Measurements from ENCODE around the gene BCL2.

BCL2 gene

DNA sequence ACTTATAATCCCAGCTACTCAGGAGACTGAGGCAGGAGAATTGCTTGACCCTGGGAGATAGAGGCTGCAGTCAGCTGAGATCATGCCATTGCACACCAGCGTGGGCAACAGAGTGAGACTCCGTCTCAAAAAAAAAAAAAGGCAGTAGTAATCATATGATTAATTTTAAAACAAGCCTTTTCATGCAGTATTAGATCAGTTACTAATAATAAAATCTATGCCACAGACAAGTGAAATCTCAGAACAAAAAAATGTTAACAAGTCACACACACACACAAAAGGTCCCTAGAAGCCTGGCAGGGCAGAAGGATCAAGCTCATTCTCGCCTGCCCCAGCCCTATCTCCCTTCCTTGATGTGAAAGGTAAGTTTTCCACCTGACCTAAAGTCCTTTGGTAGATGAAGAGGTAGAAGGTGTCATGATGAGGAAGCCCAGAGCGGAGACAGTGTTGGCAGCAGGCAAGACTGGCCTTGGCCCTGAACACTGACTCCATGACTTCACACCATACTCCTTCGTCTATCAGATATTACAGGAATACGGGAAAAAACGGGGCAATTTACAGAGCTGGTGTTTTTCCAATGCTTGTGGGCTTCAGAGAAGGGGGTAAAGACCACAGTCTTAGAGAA is 36.8 kb upstream of the BCL2 start:
- in situ Hi-C loops (cut with MboI; ENCODE audit: low sequenced_read_pairs, unreplicated experiment), result no loop called here
- TF ChIP-seq, protein P1, sequence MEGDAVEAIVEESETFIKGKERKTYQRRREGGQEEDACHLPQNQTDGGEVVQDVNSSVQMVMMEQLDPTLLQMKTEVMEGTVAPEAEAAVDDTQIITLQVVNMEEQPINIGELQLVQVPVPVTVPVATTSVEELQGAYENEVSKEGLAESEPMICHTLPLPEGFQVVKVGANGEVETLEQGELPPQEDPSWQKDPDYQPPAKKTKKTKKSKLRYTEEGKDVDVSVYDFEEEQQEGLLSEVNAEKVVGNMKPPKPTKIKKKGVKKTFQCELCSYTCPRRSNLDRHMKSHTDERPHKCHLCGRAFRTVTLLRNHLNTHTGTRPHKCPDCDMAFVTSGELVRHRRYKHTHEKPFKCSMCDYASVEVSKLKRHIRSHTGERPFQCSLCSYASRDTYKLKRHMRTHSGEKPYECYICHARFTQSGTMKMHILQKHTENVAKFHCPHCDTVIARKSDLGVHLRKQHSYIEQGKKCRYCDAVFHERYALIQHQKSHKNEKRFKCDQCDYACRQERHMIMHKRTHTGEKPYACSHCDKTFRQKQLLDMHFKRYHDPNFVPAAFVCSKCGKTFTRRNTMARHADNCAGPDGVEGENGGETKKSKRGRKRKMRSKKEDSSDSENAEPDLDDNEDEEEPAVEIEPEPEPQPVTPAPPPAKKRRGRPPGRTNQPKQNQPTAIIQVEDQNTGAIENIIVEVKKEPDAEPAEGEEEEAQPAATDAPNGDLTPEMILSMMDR (IDR thresholded peaks at IDR 0.05; ENCODE audit: borderline replicate concordance, control extremely low read depth, extremely low read depth, insufficient read depth, missing control alignments), result no peak
- DNase-seq (ENCODE audit: low spot score), result no peak

DNA sequence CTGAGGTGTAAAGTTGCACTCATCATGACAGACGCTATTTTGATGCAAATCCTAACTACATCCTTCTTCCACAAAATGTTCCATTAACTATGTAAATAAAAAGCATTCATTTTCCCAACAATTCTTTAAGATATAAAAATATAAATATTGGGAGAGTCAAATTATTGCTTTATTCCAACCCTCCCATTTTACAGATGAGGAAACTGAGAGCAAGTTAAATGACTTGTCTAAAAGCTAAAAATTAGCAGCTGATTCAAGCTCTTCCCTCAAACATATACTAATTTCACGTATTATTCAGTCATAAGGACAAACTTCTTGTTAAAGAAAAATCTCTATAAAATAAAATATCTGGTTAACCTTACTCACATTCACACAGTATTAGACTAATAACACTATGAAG is 30.7 kb upstream of the BCL2 start:
- TF ChIP-seq, protein P1 (IDR thresholded peaks at IDR 0.05; ENCODE audit: borderline replicate concordance, control extremely low read depth, extremely low read depth, insufficient read depth, missing control alignments), result no peak
- in situ Hi-C loops (cut with MboI; ENCODE audit: low sequenced_read_pairs, unreplicated experiment), result no loop called here
- DNase-seq (ENCODE audit: low spot score), result no peak

DNA sequence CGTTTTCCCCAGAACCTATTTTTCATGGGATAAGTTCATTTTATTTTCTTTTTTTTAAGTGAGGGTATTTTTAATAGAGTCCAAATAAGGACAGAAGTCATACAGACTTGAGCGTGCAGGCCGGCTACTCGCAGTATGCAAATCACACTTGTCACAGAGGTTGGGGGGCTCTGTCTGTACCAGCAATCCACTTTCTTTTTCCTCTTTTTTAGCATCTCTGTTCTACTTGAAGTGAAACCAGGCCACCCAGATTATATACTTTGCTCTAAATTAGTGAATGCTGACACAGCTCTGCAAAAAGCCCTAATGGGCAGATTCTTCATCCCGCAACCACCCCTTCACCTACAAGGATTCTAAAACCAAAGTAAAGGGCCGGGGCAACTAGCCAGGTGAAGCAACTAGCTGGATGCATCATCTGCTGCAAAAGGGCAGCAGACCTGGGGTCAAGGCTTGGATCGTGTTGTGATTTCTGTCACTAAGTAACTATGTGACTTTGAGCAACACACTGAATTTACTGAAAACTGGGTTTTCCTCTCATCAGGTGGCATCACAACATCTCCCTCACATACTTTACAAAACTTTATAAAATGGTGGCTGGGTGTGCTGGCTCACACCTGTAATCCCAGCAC is 29.1 kb upstream of the BCL2 start:
- no peak for DNase-seq (ENCODE audit: low spot score)
- TF ChIP-seq, protein P1 (IDR thresholded peaks at IDR 0.05; ENCODE audit: borderline replicate concordance, control extremely low read depth, extremely low read depth, insufficient read depth, missing control alignments), result no peak
- in situ Hi-C loops (cut with MboI; ENCODE audit: low sequenced_read_pairs, unreplicated experiment), result loop anchor here (10.0 kb wide), 1 partner anchor 76 kb away; the partner anchor contains the start of gene VPS4B

DNA sequence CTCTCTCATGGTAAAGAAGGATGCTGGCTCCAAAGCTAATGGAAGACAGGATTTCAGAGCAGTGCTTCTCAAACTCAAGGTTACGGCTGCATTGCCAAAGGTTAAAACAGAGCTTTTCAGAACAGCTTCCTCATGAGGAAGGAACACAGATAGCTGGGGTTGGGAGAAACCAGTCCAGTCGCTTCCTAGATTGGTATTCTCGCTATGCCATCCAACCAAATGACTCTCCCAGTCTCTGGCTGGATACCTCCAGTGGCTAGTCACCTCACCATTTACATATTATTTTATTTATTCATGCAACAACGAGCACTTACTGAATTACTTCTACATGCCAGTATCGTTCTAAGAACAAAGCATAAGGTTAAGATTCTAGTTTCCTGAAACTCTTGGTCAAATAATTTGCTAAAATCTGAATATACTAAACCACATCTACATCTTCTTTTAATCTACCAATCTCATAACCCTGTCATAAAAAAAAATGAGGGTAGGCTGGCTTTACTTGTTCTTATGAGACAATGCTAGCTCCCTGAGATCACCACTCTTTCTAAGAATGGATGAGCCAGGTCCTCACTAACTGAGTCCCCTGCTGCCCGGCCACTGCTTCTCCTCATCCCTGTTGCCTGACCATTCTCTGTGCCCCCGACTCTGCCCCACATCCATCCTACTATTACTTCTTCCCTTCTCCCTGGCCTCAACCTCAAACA is 27.1 kb upstream of the BCL2 start:
- in situ Hi-C loops (cut with MboI; ENCODE audit: low sequenced_read_pairs, unreplicated experiment), result loop anchor here (10.0 kb wide), 1 partner anchor 78 kb away; the partner anchor contains the start of gene VPS4B
- TF ChIP-seq, protein P1 (IDR thresholded peaks at IDR 0.05; ENCODE audit: borderline replicate concordance, control extremely low read depth, extremely low read depth, insufficient read depth, missing control alignments), result no peak
- DNase-seq (ENCODE audit: low spot score), result no peak

DNA sequence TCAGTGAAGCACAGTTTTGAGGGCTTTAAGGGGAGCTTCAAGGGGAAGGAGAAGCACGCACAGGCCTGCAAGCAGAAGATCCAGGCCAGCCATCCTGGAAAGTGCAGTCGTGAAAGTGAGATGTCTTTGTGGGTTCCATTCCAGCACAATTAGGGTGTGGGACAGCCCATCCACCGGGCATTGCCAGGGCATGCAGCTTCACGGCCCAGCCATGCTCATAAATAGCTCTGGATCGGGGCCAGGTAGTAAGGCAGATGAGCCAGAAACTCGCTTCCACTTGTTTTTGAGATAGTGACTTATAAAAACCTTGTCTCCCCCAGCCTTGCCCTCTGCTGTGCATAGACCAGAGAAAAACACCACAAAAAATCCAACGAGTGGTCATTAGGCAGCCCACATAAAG is 26.5 kb upstream of the BCL2 start:
- DNase-seq (ENCODE audit: low spot score), result no peak
- TF ChIP-seq, protein P1 (IDR thresholded peaks at IDR 0.05; ENCODE audit: borderline replicate concordance, control extremely low read depth, extremely low read depth, insufficient read depth, missing control alignments), result no peak
- in situ Hi-C loops (cut with MboI; ENCODE audit: low sequenced_read_pairs, unreplicated experiment), result loop anchor here (10.0 kb wide), 1 partner anchor 79 kb away; the partner anchor contains the start of gene VPS4B

DNA sequence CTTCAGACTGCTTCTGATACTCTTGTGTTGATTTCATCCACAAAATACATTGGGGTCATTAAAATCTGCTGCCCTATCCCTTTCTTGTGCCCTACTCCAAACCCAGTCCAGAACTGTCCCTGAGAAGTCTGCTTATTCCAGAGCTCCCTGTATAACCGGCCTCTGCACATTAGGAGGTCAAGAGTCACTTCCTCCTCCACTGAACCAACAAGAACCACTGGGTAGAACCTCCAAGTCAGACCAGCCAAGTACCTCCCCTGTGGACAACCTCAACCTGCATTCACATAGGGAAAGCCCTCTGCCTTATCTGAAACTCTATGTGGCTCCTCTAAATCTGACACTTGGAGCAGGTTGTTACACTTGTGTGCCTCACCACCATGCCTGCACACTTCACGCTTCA is 25.3 kb upstream of the BCL2 start:
- TF ChIP-seq, protein P1 (IDR thresholded peaks at IDR 0.05; ENCODE audit: borderline replicate concordance, control extremely low read depth, extremely low read depth, insufficient read depth, missing control alignments), result no peak
- in situ Hi-C loops (cut with MboI; ENCODE audit: low sequenced_read_pairs, unreplicated experiment), result loop anchor here (10.0 kb wide), 1 partner anchor 80 kb away; the partner anchor contains the start of gene VPS4B
- DNase-seq (ENCODE audit: low spot score), result no peak
